Progenitor cell of endocrine pancreas (in vitro differentiated cells): ENCODE data around the gene TPT1. TPM values are rescaled to one million over a fixed set of nuclear protein-coding genes. Genes with fewer than 3 reads are reported as not detected.

ENCODE experiments used
- DNase-seq: peaks from one replicate; pipeline ENCODE4 v3.0.0; 2021; ENCODE audit warnings: low spot score; ENCODE audit not compliant: unreplicated experiment
- H3K27ac Mint-ChIP-seq: 2 replicates; pipeline ENCODE4 v1.8.0; 2021; ENCODE audit warnings: mild to moderate bottlenecking, moderate library complexity, mixed read lengths
- H3K27me3 Mint-ChIP-seq: 2 replicates; pipeline ENCODE4 v1.8.0; 2021; ENCODE audit warnings: mixed read lengths
- H3K36me3 Mint-ChIP-seq: 2 replicates; pipeline ENCODE4 v1.8.0; 2022; ENCODE audit warnings: mixed read lengths; ENCODE audit not compliant: insufficient read depth
- H3K4me1 Mint-ChIP-seq: 2 replicates; pipeline ENCODE4 v1.8.0; 2021; ENCODE audit warnings: low read depth, mixed read lengths
- H3K4me3 Mint-ChIP-seq: 2 replicates; pipeline ENCODE4 v1.8.0; 2021; ENCODE audit warnings: low read depth, mild to moderate bottlenecking, moderate library complexity, mixed read lengths
- H3K9me3 Mint-ChIP-seq: 2 replicates; pipeline ENCODE4 v1.8.0; 2021; ENCODE audit warnings: low read depth, mixed read lengths
- total RNA-seq: library from RNA; stranded (reverse); gene quantifications from 2 replicates; pipeline ENCODE4 v1.2.1, GENCODE V29; 2021
- TF ChIP-seq, protein P1 (sequence below): fragments of 200-600 bp; sonication (generic); IDR thresholded peaks from one replicate; pipeline ENCODE4 v1.5.0; 2021; ENCODE audit warnings: antibody characterized with exemption, mild to moderate bottlenecking; ENCODE audit not compliant: unreplicated experiment

TPT1 gene
- total RNA-seq, 1 donor from 2014 or later, result 3,243 TPM

- Mint-ChIP-seq H3K4me3 (no peak overlapping the region), H3K27ac (no peak overlapping the region), H3K9me3 (peaks cover 6% of the 10 kb centered on the region)
These were observed 27.6 kb upstream of the TPT1 start for GRCh38 chr13:45368571-45368970.

GRCh38 chr13:45368005-45368404 is 27.0 kb upstream of the TPT1 start:
- DNase-seq, result no peak
- Mint-ChIP-seq H3K27ac (no peak overlapping the region), H3K9me3 (peaks cover 9% of the 10 kb centered on the region), H3K36me3 (peaks cover 21% of the 10 kb centered on the region), H3K27me3 (no peaks in the 10 kb centered on the region), H3K4me3 (no peak overlapping the region), H3K4me1 (peaks cover 3% of the 10 kb centered on the region)
- TF ChIP-seq, protein P1, sequence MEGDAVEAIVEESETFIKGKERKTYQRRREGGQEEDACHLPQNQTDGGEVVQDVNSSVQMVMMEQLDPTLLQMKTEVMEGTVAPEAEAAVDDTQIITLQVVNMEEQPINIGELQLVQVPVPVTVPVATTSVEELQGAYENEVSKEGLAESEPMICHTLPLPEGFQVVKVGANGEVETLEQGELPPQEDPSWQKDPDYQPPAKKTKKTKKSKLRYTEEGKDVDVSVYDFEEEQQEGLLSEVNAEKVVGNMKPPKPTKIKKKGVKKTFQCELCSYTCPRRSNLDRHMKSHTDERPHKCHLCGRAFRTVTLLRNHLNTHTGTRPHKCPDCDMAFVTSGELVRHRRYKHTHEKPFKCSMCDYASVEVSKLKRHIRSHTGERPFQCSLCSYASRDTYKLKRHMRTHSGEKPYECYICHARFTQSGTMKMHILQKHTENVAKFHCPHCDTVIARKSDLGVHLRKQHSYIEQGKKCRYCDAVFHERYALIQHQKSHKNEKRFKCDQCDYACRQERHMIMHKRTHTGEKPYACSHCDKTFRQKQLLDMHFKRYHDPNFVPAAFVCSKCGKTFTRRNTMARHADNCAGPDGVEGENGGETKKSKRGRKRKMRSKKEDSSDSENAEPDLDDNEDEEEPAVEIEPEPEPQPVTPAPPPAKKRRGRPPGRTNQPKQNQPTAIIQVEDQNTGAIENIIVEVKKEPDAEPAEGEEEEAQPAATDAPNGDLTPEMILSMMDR, result no peak

More at GRCh38 chr13:45368571-45368970, 27.6 kb upstream of the TPT1 start:
- peaks cover 18% of the 10 kb centered on the region for H3K36me3 Mint-ChIP-seq
- peaks cover 3% of the 10 kb centered on the region for H3K4me1 Mint-ChIP-seq
- no peaks in the 10 kb centered on the region for H3K27me3 Mint-ChIP-seq
- no peak for DNase-seq
- TF ChIP-seq, protein P1, result no peak

DNA sequence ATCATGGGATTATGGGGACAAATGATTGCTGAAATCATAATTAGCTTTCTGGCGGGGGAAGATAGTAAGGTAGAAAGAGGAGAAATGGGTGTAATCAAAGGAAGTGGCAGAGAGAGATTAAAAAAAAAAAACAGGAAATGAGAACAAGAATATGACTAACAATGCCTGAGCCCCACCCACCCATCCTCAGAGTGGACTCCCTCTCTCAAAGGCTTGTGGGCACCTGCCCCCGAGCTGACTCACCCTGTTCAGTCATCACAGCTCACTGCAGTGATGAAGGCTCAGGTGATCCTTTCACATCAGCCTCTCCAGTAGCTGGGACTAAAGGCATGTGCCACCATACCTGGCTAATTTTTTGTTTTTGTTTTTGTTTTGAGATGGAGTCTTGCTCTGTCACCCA is 26.4 kb upstream of the TPT1 start:
- H3K36me3 Mint-ChIP-seq, result peaks cover 23% of the 10 kb centered on the region
- TF ChIP-seq, protein P1, result no peak
- peaks cover 3% of the 10 kb centered on the region for H3K4me1 Mint-ChIP-seq
- H3K27me3 Mint-ChIP-seq, result no peaks in the 10 kb centered on the region
- no peak for DNase-seq
- H3K27ac Mint-ChIP-seq, result no peak overlapping the region
- no peak overlapping the region for H3K4me3 Mint-ChIP-seq
- peaks cover 9% of the 10 kb centered on the region for H3K9me3 Mint-ChIP-seq

- no peak overlapping the region for H3K4me3 Mint-ChIP-seq
- H3K9me3 Mint-ChIP-seq, result peaks cover 9% of the 10 kb centered on the region
- no peak for DNase-seq
- no peak overlapping the region for H3K27ac Mint-ChIP-seq
- no peaks in the 10 kb centered on the region for H3K27me3 Mint-ChIP-seq
- peaks cover 30% of the 10 kb centered on the region for H3K36me3 Mint-ChIP-seq
- no peaks in the 10 kb centered on the region for H3K4me1 Mint-ChIP-seq
- TF ChIP-seq, protein P1, result no peak
These were observed 24.5 kb upstream of the TPT1 start for GRCh38 chr13:45365558-45365885.

DNA sequence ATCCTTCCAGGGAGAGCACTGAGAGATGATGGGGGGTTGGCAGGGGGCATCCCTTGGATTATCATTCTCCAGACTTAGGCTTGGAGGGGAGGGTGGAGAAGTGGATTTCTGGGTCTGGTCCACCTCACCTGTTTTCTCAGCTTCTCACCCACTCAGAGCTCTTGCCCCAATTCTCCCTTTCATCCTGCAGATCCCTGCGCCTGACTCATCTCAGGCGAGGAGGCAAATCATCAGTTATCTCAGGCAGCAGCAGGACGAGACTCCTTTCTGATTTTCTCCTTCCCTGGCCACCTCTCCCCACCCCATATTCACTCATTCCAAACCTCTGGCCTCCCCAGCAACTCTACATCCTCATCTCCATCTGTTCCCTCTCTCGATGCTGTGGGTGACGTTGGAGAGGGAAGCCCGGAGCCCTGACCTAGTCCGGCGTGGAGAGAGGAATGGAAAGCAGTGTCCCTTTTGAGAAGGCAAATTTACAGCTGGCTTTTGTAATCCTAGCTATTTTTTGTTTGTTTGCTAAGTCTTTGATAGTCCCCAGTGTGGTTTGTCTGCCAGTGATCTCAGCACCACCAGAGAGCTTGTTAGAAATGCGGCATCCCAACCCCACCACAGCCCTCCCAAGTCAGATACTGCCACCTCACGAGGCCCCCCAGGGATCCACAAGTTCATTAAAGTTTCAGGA is 24.0 kb upstream of the TPT1 start:
- TF ChIP-seq, protein P1, result no peak
- Mint-ChIP-seq H3K27ac (no peak overlapping the region), H3K4me3 (no peak overlapping the region), H3K27me3 (no peaks in the 10 kb centered on the region), H3K4me1 (no peaks in the 10 kb centered on the region), H3K36me3 (peaks cover 31% of the 10 kb centered on the region), H3K9me3 (peaks cover 9% of the 10 kb centered on the region)
- DNase-seq, result no peak
